ENCODE measurements around the gene ASCC1. TPM values are rescaled to one million over a fixed set of nuclear protein-coding genes. Genes with fewer than 3 reads are reported as not detected.

The ASCC1 gene
- polyA plus RNA-seq, 3 donors: 41.3 to 47.0 (median 46.5) TPM

- no peak for DNase-seq (ENCODE audit: extremely low read depth in 1 of 11, low read depth in 9 of 11, low spot score in 4 of 11)
Observed at GRCh38 chr10:72067463-72068125, 148.5 kb downstream of the ASCC1 start.

GRCh38 chr10:72066318-72067284 lies 149.5 kb downstream of the ASCC1 start:
- DNase-seq (ENCODE audit: extremely low read depth in 1 of 11, low read depth in 9 of 11, low spot score in 4 of 11): no peak

- no peak for DNase-seq (ENCODE audit: extremely low read depth in 1 of 11, low read depth in 9 of 11, low spot score in 4 of 11)
Observed at GRCh38 chr10:72065439-72066025, 150.5 kb downstream of the ASCC1 start.

GRCh38 chr10:72063703-72064391 lies 152.2 kb downstream of the ASCC1 start:
- no peak for DNase-seq (ENCODE audit: extremely low read depth in 1 of 11, low read depth in 9 of 11, low spot score in 4 of 11)

GRCh38 chr10:72062832-72063702 lies 153.0 kb downstream of the ASCC1 start:
- no peak for DNase-seq (ENCODE audit: extremely low read depth in 1 of 11, low read depth in 9 of 11, low spot score in 4 of 11)

GRCh38 chr10:72062382-72062781 lies 153.7 kb downstream of the ASCC1 start:
- no peak for DNase-seq (ENCODE audit: extremely low read depth in 1 of 11, low read depth in 9 of 11, low spot score in 4 of 11)

- DNase-seq (ENCODE audit: extremely low read depth in 1 of 11, low read depth in 9 of 11, low spot score in 4 of 11): no peak
Observed at GRCh38 chr10:72061930-72062329, 154.1 kb downstream of the ASCC1 start.

- DNase-seq (ENCODE audit: extremely low read depth in 1 of 11, low read depth in 9 of 11, low spot score in 4 of 11): no peak
Observed at GRCh38 chr10:72061491-72061890, 154.6 kb downstream of the ASCC1 start.

GRCh38 chr10:72059843-72060822 lies 155.9 kb downstream of the ASCC1 start:
- no peak for DNase-seq (ENCODE audit: extremely low read depth in 1 of 11, low read depth in 9 of 11, low spot score in 4 of 11)

GRCh38 chr10:72058989-72059842 lies 156.9 kb downstream of the ASCC1 start:
- no peak for DNase-seq (ENCODE audit: extremely low read depth in 1 of 11, low read depth in 9 of 11, low spot score in 4 of 11)

- no peak for DNase-seq (ENCODE audit: extremely low read depth in 1 of 11, low read depth in 9 of 11, low spot score in 4 of 11)
Observed at GRCh38 chr10:72058347-72058898, 157.7 kb downstream of the ASCC1 start.

- DNase-seq (ENCODE audit: extremely low read depth in 1 of 11, low read depth in 9 of 11, low spot score in 4 of 11): no peak
Observed at GRCh38 chr10:72056932-72057751, 158.9 kb downstream of the ASCC1 start.

- DNase-seq (ENCODE audit: extremely low read depth in 1 of 11, low read depth in 9 of 11, low spot score in 4 of 11): no peak
Observed at GRCh38 chr10:72056113-72056512, 160.0 kb downstream of the ASCC1 start.

- DNase-seq (ENCODE audit: extremely low read depth in 1 of 11, low read depth in 9 of 11, low spot score in 4 of 11): no peak
Observed at GRCh38 chr10:72053690-72054089, 162.4 kb downstream of the ASCC1 start.

GRCh38 chr10:72050873-72051272 lies 165.2 kb downstream of the ASCC1 start:
- no peak for DNase-seq (ENCODE audit: extremely low read depth in 1 of 11, low read depth in 9 of 11, low spot score in 4 of 11)
